MCF 10A (cell line): ENCODE data around the gene COL4A1. TPM values are rescaled to one million over a fixed set of nuclear protein-coding genes. Genes with fewer than 3 reads are reported as not detected.

ENCODE experiments used
- BruUV-seq: library from RNA; stranded (reverse); fragments of 400-500 nt; replicated peaks from 2 replicates; lab custom pipeline; 2021; lab: Mats Ljungman, UMichigan
- CTCF ChIA-PET: fragments of 300-600 bp; sonication (Branson Sonifier 250); formaldehyde crosslinking; extraction: SDS; loops from one replicate; lab custom pipeline; 2021; ENCODE audit warnings: antibody characterized with exemption, inconsistent platforms; lab: Yijun Ruan, JAX
- POLR2A ChIA-PET: fragments of 300-600, 350-650 bp; sonication (Branson Sonifier 250); formaldehyde crosslinking; extraction: SDS; loops from one replicate; lab custom pipeline; 2020; ENCODE audit warnings: antibody characterized with exemption, inconsistent platforms; lab: Yijun Ruan, JAX
- DNase-seq: peaks from one replicate; pipeline ENCODE4 v3.0.0-alpha.2; 2018; ENCODE audit not compliant: unreplicated experiment
- H3K27ac Mint-ChIP-seq: one replicate; pipeline ENCODE4 v1.8.0; 2022; ENCODE audit warnings: mild to moderate bottlenecking, low read depth, mixed read lengths; ENCODE audit not compliant: unreplicated experiment
- H3K27me3 Mint-ChIP-seq: one replicate; pipeline ENCODE4 v1.8.0; 2022; ENCODE audit warnings: mixed read lengths; ENCODE audit not compliant: insufficient read depth, unreplicated experiment
- H3K36me3 Mint-ChIP-seq: one replicate; pipeline ENCODE4 v1.8.0; 2022; ENCODE audit warnings: mild to moderate bottlenecking, moderate library complexity, mixed read lengths; ENCODE audit not compliant: insufficient read depth, unreplicated experiment
- H3K4me1 Mint-ChIP-seq: one replicate; pipeline ENCODE4 v1.8.0; 2022; ENCODE audit warnings: mixed read lengths; ENCODE audit not compliant: insufficient read depth, unreplicated experiment
- H3K4me3 Mint-ChIP-seq: one replicate; pipeline ENCODE4 v1.8.0; 2022; ENCODE audit warnings: mild to moderate bottlenecking, moderate library complexity, mixed read lengths; ENCODE audit not compliant: unreplicated experiment
- H3K9me3 Mint-ChIP-seq: one replicate; pipeline ENCODE4 v1.8.0; 2022; ENCODE audit warnings: mixed read lengths; ENCODE audit not compliant: unreplicated experiment
- CTCF ChIP-seq: fragments of 200-600 bp; IDR thresholded peaks from one replicate; pipeline ENCODE4 v1.8.0; 2022; ENCODE audit warnings: antibody characterized with exemption, mild to moderate bottlenecking; ENCODE audit not compliant: unreplicated experiment
- intact Hi-C: fragments of 100-400 bp; cut with micrococcal nuclease; formaldehyde crosslinking; loops from 2 replicates; pipeline ENCODE4 v1.14.1; 2022
- total RNA-seq: library from RNA; stranded (reverse); gene quantifications from 2 replicates; pipeline ENCODE4 v1.2.3, GENCODE V29; 2022

The COL4A1 gene
- total RNA-seq, 1 experiment from 2014 or later = 42.1 TPM

- POLR2A ChIA-PET = no interaction called here
- H3K27ac Mint-ChIP-seq = no peak overlapping the region
- no peak for TF ChIP-seq CTCF
Observed at GRCh38 chr13:110272651-110273050, 34.3 kb downstream of the COL4A1 start.

GRCh38 chr13:110272227-110272626, 34.7 kb downstream of the COL4A1 start:
- Mint-ChIP-seq H3K4me3 (no peak overlapping the region), H3K4me1 (no peaks in the 10 kb centered on the region), H3K27ac (no peak overlapping the region), H3K9me3 (no peaks in the 10 kb centered on the region), H3K27me3 (no peaks in the 10 kb centered on the region), H3K36me3 (no peaks in the 10 kb centered on the region)
- no peak for TF ChIP-seq CTCF
- no TSS peak for BruUV-seq
- ChIA-PET POLR2A (interaction anchor here (0.6 kb wide), 1 partner anchor 27 kb away, joined by 3 read pairs; no protein-coding TSS in a partner anchor), CTCF (no interaction called here)
- intact Hi-C loops = no loop called here
- DNase-seq = no peak

More at GRCh38 chr13:110272651-110273050, 34.3 kb downstream of the COL4A1 start:
- H3K4me1 Mint-ChIP-seq = no peaks in the 10 kb centered on the region
- no TSS peak for BruUV-seq
- H3K4me3 Mint-ChIP-seq = no peak overlapping the region
- CTCF ChIA-PET = no interaction called here
- H3K27me3 Mint-ChIP-seq = no peaks in the 10 kb centered on the region
- no peaks in the 10 kb centered on the region for H3K9me3 Mint-ChIP-seq
- intact Hi-C loops = no loop called here
- no peak for DNase-seq
- no peaks in the 10 kb centered on the region for H3K36me3 Mint-ChIP-seq

- Mint-ChIP-seq H3K27ac (no peak overlapping the region), H3K36me3 (no peaks in the 10 kb centered on the region), H3K27me3 (no peaks in the 10 kb centered on the region), H3K4me3 (no peak overlapping the region), H3K9me3 (no peaks in the 10 kb centered on the region), H3K4me1 (no peaks in the 10 kb centered on the region)
- CTCF ChIA-PET = no interaction called here
- no peak for TF ChIP-seq CTCF
- no peak for DNase-seq
- no TSS peak for BruUV-seq
- POLR2A ChIA-PET = interaction anchor here (1.3 kb wide), 1 partner anchor 35 kb away, joined by 3 read pairs; no protein-coding TSS in a partner anchor
- intact Hi-C loops = no loop called here
Observed at GRCh38 chr13:110271313-110271712, 35.6 kb downstream of the COL4A1 start.

GRCh38 chr13:110270507-110270906, 36.5 kb downstream of the COL4A1 start:
- Mint-ChIP-seq H3K27me3 (no peaks in the 10 kb centered on the region), H3K27ac (no peak overlapping the region), H3K4me3 (no peak overlapping the region), H3K4me1 (no peaks in the 10 kb centered on the region), H3K36me3 (no peaks in the 10 kb centered on the region), H3K9me3 (no peaks in the 10 kb centered on the region)
- TF ChIP-seq CTCF = no peak
- ChIA-PET POLR2A (no interaction called here), CTCF (no interaction called here)
- intact Hi-C loops = no loop called here
- BruUV-seq = no TSS peak
- no peak for DNase-seq
